DND-41 (cell line): Measurements from ENCODE around the gene MAML3.

Experiments used
- ATAC-seq: fragments of 200-7000 bp; cut with Tn5 transposase; 3 replicates; pipeline ENCODE4 v1.9.1; 2021; ENCODE audit warnings: low read depth; ENCODE audit not compliant: insufficient read depth
- DNase-seq: peaks from one replicate; pipeline ENCODE4 v3.0.0-alpha.2; 2020
- H2AFZ ChIP-seq: 2 replicates; pipeline ENCODE4 v1.6.0; 2012; ENCODE audit warnings: low read depth, low read length
- H3K27ac ChIP-seq: 2 replicates; pipeline ENCODE4 v1.5.1; 2012; ENCODE audit warnings: low read length, inconsistent platforms
- H3K27me3 ChIP-seq: fragments of 200-600 bp; sonication (generic); 2 replicates; pipeline ENCODE4 v1.6.0; 2012; ENCODE audit warnings: low read length, mild to moderate bottlenecking, inconsistent platforms; ENCODE audit not compliant: insufficient read depth, poor library complexity
- H3K36me3 ChIP-seq: 2 replicates; pipeline ENCODE4 v1.5.1; 2012; ENCODE audit warnings: low read length, inconsistent platforms; ENCODE audit not compliant: insufficient read depth
- H3K4me1 ChIP-seq: 2 replicates; pipeline ENCODE4 v1.5.1; 2012; ENCODE audit warnings: mild to moderate bottlenecking, low read length; ENCODE audit not compliant: insufficient read depth
- H3K4me2 ChIP-seq: 2 replicates; pipeline ENCODE4 v1.6.0; 2012; ENCODE audit warnings: mild to moderate bottlenecking, moderate library complexity, low read length, inconsistent platforms; ENCODE audit not compliant: insufficient read depth
- H3K4me3 ChIP-seq, 2 experiments: fragments of 200-600 bp in 1 of 2; shearing (Covaris generic) in 1 of 2; 2 replicates each; pipeline ENCODE4 v1.5.1; 2012 to 2016; ENCODE audit warnings: inconsistent platforms in 2 of 2, low read length in 2 of 2, mild to moderate bottlenecking in 2 of 2, low read depth in 1 of 2, moderate library complexity in 1 of 2
- H3K79me2 ChIP-seq: 2 replicates; pipeline ENCODE4 v1.6.0; 2012; ENCODE audit warnings: low read length, inconsistent platforms; ENCODE audit not compliant: insufficient read depth
- H3K9ac ChIP-seq: 2 replicates; pipeline ENCODE4 v1.6.0; 2012; ENCODE audit warnings: low read depth, mild to moderate bottlenecking, inconsistent platforms, low read length, moderate library complexity
- H3K9me3 ChIP-seq: 2 replicates; pipeline ENCODE4 v1.5.1; 2012; ENCODE audit warnings: low read length, moderate library complexity, mild to moderate bottlenecking, inconsistent platforms; ENCODE audit not compliant: insufficient read depth, severe bottlenecking
- H4K20me1 ChIP-seq: 2 replicates; pipeline ENCODE4 v1.6.0; 2012; ENCODE audit warnings: low read length; ENCODE audit not compliant: insufficient read depth
- CTCF ChIP-seq: IDR thresholded peaks from 2 replicates; pipeline ENCODE4 v1.5.1; 2012; ENCODE audit warnings: borderline replicate concordance, low read length, moderate library complexity, mild to moderate bottlenecking; ENCODE audit not compliant: poor library complexity, severe bottlenecking; ENCODE audit errors: extremely low read depth
- EZH2 ChIP-seq: IDR thresholded peaks from 3 replicates; pipeline ENCODE4 v1.6.1; 2012; ENCODE audit warnings: borderline replicate concordance, low read depth, mild to moderate bottlenecking, moderate library complexity, low read length, inconsistent platforms; ENCODE audit not compliant: severe bottlenecking

MAML3 gene

GRCh38 chr4:139806929-139807328, 347.1 kb downstream of the MAML3 start:
- peaks cover 35% of the 10 kb centered on the region for H3K4me1 ChIP-seq
- ATAC-seq (no peak), DNase-seq (no peak)
- peaks cover 6% of the 10 kb centered on the region for H3K9me3 ChIP-seq
- H3K27ac ChIP-seq: no peak overlapping the region
- H3K9ac ChIP-seq: no peak overlapping the region
- no peak overlapping the region for H2AFZ ChIP-seq
- no peaks in the 10 kb centered on the region for H3K79me2 ChIP-seq
- TF ChIP-seq EZH2: no peak
- peak; percentile 33 for TF ChIP-seq CTCF
- H3K36me3 ChIP-seq: no peaks in the 10 kb centered on the region
- no peak overlapping the region for H3K4me2 ChIP-seq
- no peaks in the 10 kb centered on the region for H3K27me3 ChIP-seq
- H4K20me1 ChIP-seq: no peaks in the 10 kb centered on the region
- no peak overlapping the region for H3K4me3 ChIP-seq

- H4K20me1 ChIP-seq: no peaks in the 10 kb centered on the region
- no peak overlapping the region for H2AFZ ChIP-seq
- TF ChIP-seq EZH2: no peak
- H3K4me3 ChIP-seq: no peak overlapping the region
- no peaks in the 10 kb centered on the region for H3K9me3 ChIP-seq
- no peak overlapping the region for H3K9ac ChIP-seq
- no peaks in the 10 kb centered on the region for H3K79me2 ChIP-seq
- H3K27ac ChIP-seq: no peak overlapping the region
- H3K4me1 ChIP-seq: peaks cover 22% of the 10 kb centered on the region
- peak; percentile 86 for ATAC-seq
- H3K4me2 ChIP-seq: no peak overlapping the region
- no peaks in the 10 kb centered on the region for H3K27me3 ChIP-seq
- peak; percentile 43 for DNase-seq
- H3K36me3 ChIP-seq: no peaks in the 10 kb centered on the region
Observed at GRCh38 chr4:139802931-139803330, 351.1 kb downstream of the MAML3 start.

GRCh38 chr4:139802488-139802887, 351.5 kb downstream of the MAML3 start:
- Histone ChIP-seq H3K36me3 (no peaks in the 10 kb centered on the region), H3K4me1 (peaks cover 22% of the 10 kb centered on the region), H3K27ac (no peak overlapping the region), H3K4me2 (no peak overlapping the region), H3K9me3 (no peaks in the 10 kb centered on the region), H3K9ac (no peak overlapping the region), H4K20me1 (no peaks in the 10 kb centered on the region), H3K4me3 (no peak overlapping the region), H3K79me2 (no peaks in the 10 kb centered on the region), H3K27me3 (no peaks in the 10 kb centered on the region), H2AFZ (no peak overlapping the region)
- DNase-seq: no peak
- ATAC-seq: no peak
- TF ChIP-seq CTCF (no peak), EZH2 (no peak)

GRCh38 chr4:139801895-139802294, 352.1 kb downstream of the MAML3 start:
- no peaks in the 10 kb centered on the region for H4K20me1 ChIP-seq
- H3K4me1 ChIP-seq: peaks cover 22% of the 10 kb centered on the region
- no peak overlapping the region for H3K4me2 ChIP-seq
- no peaks in the 10 kb centered on the region for H3K36me3 ChIP-seq
- H2AFZ ChIP-seq: no peak overlapping the region
- H3K27ac ChIP-seq: no peak overlapping the region; the same call in 1 of the 2 replicates
- ATAC-seq (no peak), DNase-seq (no peak)
- no peaks in the 10 kb centered on the region for H3K9me3 ChIP-seq
- H3K4me3 ChIP-seq: no peak overlapping the region
- no peaks in the 10 kb centered on the region for H3K27me3 ChIP-seq
- TF ChIP-seq CTCF (no peak), EZH2 (no peak)
- H3K9ac ChIP-seq: no peak overlapping the region
- H3K79me2 ChIP-seq: no peaks in the 10 kb centered on the region
